ENCODE results near the gene RABGAP1L.
"Not testable (repeated sequence)": the region's sequence is repeated elsewhere in the genome, so short reads cannot be mapped to it uniquely, and the experiment has no call there.

GRCh38 chr1:174127176-174127575, 32.1 kb upstream of the RABGAP1L start:
- TF ChIP-seq CTCF, EP300, POLR2AphosphoS5 (IDR thresholded peaks at IDR 0.05): not testable (repeated sequence)
